Stromal cell of bone marrow (primary cell): ENCODE measurements around the gene MADCAM1.
"Not testable (repeated sequence)": the region's sequence is repeated elsewhere in the genome, so short reads cannot be mapped to it uniquely, and the experiment has no call there.

ENCODE experiments used
- DNase-seq: peaks from one replicate; pipeline ENCODE4 v3.0.0-alpha.2; 2012; ENCODE audit warnings: low read depth

The MADCAM1 gene

GRCh38 chr19:465056-465816, 31.1 kb upstream of the MADCAM1 start:
- no peak for DNase-seq

DNA sequence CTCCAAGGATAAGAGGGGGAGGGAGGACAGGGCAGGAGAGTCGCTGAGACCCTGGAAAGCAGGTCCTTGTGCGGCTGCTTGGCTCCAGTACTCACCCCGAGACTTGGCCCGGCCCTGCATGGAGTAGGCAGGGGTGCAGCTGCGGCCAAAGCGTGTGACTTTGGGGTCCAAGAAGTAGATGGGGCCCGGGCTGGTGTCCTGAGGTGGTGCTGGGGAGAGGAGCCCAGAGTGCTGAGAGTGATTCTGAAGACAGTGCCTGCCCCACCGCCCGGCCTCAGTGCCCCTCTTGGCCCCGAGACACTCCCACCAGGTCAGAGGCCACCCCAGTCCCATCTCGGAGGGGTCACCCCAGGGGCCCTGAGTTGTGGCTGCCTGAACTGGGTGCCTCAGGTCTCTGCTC, 28.7 kb upstream of the MADCAM1 start:
- no peak for DNase-seq

DNA sequence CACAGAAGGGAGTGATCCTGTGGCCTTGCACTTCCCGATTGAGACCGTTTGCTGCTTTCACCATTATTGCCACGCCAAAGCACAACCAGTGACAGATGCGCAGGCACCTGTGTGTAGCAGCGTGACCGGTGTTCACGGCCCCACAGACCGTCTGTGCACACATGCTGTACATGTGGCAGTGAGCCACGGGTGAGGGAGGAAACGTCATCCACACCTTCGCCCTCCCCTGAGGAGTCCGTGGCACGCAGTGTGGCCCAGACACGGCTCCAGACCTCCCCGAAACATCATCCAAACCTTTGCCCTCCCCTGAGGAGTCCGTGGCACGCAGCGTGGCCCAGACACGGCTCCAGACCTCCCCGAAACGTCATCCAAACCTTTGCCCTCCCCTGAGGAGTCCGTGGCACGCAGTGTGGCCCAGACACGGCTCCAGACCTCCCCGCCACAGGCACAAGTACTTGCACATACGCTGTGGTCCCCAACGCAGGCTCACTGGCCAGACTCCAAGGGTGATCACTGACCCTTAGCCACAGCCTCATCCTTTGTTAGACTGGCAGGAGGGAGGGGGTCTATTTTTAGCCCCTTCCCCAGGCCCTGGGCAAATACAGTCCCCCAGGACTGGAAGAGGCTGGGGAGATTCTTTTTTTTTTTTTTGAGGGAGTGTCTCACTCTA, 27.6 kb upstream of the MADCAM1 start:
- no peak for DNase-seq

DNA sequence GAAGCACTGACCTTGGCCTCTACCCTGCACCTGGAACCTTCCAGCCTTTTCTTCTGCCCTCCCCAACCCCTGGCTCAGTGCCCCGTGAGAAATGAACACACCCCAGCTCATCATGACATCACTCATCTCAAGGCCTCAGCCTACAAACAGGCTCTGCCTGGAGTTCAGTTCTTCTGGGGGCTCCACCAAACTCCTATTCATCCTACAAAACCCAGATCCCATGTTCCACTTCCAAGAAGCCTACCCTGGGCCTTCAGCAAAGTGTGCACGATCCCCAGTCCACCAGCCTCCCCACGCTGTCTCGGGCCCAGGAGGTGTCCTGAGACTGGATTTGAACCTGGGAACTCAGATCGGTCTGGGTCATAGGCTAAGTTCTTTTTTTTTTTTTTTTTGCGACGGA, 26.5 kb upstream of the MADCAM1 start:
- no peak for DNase-seq

GRCh38 chr19:470701-471100, 25.6 kb upstream of the MADCAM1 start:
- no peak for DNase-seq

GRCh38 chr19:472005-472858, 24.1 kb upstream of the MADCAM1 start:
- no peak for DNase-seq

DNA sequence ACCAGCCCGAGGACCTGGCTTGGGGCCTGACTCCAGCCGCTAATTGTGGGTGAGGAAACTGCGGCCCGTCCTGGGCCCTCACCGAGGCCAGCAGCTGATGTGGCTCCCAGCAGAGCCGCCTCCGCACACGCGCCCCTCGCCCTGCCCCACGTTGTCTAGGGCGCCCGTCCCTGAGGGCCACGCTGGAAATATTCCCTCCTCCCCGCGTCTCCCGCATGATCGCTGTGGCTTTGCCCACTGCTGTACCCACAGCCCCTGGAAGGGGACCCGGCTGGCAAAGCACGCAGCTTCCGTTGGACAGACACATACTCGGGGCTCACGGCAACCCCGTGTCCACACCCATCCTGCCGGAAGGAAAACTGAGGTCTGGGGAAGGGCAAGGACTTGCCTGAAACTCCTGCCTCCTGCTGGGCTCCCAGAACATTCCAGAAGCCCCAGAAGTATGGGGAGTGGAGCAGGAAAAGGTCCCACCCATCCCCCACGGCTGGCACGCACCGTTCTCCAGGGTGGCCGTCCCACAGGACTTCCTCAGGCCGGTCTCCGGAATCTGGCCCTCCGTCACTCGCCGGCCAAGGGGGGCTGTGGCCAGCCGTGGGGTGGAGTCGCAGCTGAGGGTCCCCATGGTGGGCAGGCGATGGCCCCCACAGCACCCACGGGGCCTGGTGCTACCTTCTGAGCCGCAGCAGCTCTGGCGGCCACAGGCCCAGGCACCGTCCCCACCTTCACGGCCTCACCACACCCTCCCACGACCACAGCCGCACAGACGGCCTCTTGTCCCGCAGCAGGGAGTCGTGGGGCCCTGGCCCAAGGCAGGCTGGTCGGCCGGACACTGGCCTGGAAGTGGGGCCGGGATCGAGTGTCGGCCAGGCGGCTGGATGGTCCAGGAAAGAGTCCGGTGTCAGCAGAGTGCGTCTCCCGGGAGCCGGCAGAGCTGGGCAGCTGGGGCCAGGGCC, 21.9 kb upstream of the MADCAM1 start:
- no peak for DNase-seq

DNA sequence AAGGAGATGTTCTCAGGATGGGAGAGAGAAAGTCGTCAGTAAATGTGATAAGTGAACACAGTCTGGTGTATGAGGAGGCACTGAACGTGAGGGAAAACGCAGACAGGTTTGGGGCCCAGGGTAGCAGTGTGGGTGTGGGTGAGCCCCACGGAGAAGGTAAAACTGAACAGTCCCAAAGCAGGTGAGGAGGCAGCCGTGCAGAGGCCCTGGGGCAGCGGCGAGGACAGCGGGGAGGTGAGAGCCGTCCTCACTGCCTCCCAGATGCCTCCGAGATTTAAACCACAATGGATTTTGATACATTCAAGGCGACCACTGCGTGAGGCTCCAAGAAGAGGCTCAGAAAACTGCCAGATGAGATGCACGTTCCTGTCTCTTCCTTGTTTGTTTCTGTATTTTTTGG, 20.9 kb upstream of the MADCAM1 start:
- DNase-seq, result no peak

DNA sequence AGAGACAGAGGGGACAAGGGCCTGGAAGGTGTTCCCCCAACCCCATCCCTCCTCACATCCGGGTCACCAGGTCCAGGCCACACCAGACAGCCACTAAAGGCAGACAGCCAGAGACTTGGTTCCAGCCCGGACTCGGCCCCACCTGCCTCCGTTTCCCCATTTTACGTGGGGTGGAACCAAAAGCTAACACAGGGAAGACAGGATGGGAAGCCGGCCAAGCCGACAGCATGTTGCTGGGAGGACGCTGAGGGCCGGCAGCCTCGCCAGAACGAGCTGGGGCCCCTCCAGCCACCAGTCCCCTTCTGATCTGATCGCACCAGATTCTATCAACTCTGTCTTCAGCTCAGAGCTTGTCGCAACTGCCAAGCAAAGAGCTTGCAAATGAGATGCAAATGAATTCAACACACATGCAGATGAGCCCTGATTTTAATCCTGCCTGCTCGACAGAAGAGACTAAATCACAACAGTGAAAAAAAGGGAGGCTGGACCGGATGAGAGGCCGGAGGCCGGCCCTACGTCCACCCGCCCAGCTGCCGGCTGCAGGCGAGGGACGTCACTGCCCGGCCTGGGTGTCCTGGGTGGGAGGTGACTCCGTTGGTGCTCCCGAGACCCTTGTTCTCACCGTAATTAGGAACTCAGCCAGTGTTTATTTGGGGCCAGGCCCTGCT, 17.9 kb upstream of the MADCAM1 start:
- no peak for DNase-seq

DNA sequence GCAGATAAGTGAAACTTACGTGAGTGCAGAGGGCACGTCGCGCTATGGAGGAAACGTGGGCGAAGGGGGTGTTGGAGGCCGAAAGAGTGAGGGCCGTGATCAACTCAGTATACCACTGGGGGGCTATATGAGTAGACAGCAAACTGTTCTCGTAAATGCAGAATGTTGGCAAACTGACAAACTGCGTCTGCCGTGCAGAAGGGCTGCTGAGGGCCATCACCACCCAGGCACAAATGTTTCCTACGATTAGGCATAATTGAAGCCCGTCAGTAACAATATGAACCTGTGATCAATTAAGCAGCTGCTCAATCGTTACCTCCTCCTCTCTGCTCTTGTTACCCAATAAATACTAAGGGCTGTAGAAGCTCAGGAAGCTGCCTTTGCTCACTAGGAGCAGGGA, 17.3 kb upstream of the MADCAM1 start:
- DNase-seq, result no peak

DNA sequence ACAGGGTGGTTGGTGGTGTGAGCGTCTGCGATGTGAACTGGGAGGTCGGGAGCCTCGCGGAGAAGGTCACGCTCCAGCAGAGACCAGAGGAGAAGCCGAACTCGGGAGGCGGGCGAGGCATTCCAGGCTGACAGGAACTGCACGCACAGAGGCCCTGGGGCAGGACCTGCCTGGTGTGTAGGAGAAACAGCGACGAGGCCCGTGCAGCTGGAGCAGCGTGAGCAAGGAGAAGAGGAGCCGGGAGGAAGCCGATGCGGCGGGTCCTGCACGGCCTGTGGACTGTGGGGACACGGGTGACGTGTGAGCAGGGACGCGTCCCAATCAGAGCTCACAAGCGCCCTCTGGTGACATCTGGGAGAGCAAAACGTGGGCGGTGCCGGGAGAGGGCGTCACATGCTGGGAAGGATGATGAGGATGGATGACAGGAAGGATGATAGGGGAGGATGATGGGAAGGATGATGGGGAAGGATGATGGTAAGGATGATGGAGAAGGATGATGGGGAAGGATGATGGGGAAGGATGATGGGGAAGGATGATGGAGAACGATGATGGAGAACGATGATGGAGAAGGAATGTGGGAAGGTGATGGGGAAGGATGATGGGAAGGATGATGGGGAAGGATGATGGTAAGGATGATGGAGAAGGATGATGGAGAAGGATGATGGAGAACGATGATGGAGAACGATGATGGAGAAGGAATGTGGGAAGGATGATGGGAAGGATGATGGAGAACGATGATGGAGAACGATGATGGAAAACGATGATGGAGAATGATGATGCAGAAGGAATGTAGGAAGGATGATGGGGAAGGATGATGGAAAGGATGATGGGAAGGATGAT, 16.1 kb upstream of the MADCAM1 start:
- DNase-seq, result peak; percentile 43

DNA sequence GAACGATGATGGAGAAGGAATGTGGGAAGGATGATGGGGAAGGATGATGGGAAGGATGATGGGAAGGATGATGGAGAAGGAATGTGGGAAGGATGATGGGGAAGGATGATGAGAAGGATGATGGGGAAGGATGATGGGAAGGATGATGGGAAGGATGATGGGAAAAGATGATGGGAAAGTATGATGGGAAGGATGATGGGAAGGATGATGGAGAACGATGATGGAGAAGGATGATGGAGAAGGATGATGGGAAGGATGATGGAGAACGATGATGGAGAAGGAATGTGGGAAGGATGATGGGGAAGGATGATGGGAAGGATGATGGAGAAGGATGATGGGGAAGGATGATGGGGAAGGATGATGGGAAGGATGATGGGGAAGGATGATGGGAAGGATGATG, 15.2 kb upstream of the MADCAM1 start:
- not testable (repeated sequence) for DNase-seq

DNA sequence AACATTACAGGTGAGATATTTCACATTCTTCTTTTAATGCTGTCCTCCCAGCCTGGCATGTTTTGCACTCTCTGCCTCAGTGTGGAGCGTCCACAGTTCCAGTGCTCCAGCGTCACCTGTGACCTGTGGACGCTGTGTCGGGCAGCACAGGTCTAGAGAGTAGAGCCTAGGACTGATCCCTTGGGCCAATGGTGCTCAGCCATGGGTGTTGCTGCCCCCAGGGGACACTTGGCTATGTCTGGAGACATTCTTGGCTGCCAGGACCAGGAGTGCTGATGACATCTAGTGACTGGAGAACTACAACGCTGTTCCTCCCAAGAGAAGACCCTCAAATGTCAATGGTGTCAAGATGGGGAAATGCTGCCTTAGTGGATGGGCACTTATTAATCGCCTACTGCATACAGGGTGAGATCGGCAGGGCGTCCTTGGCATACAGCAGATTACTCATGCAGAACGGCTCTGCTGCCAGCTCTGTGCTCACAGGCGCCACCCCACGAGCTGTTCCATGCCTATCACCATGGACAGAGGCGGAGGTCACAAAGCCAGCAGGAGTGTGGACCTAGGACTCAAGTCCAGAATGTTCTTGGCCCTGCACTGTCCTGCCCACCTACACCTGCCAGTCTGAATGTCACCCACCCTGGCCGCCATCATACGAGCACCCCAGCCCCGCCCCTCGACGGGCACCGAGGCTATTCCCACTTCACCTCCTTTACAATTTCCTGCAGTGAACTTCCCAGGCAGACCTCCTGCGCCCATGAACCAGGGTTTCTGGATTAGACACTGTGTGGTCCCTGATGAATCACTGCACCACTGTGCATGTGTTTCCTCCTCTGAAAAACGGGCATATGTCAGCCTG, 13.9 kb upstream of the MADCAM1 start:
- no peak for DNase-seq

- DNase-seq, result no peak
Observed at GRCh38 chr19:483332-484072, 12.8 kb upstream of the MADCAM1 start.

DNA sequence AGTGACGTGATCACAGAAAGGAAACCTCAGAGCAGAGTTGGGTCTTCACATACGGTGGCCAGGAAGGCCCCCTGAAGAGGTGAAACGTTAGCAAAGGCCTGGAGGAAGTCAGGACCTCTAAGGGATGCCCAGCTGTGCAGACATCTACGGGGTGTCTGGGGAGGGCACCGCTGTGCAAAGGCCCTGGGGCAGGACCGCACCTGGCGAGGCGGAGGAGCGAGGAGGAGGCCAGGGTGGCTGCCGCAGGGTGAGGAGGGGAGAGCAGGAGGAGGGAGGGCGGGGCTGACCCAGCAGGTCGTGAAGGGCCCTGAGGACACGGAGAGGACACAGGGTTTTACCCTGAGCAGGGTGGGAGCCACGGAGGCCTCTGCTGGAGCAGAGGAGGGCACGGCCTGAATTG, 11.8 kb upstream of the MADCAM1 start:
- no peak for DNase-seq

DNA sequence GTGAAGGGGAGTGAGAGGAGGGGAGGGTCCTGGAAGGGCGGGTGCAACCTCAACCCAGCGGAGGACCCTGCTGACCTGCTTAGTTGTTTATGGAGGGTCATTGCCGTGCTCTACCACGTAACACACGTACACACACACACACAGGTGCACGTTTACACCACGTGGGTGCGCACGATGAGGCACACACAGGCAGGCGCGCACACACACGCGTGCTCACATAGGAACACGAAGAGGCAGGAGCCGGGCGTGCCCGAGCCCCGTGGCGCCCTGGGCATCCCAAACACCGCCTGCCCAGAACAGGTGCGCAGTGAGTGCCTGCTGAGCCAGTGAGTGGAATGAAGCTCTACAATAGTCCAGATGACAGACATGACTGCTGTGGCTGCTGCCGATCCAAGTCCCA, 11.2 kb upstream of the MADCAM1 start:
- no peak for DNase-seq

DNA sequence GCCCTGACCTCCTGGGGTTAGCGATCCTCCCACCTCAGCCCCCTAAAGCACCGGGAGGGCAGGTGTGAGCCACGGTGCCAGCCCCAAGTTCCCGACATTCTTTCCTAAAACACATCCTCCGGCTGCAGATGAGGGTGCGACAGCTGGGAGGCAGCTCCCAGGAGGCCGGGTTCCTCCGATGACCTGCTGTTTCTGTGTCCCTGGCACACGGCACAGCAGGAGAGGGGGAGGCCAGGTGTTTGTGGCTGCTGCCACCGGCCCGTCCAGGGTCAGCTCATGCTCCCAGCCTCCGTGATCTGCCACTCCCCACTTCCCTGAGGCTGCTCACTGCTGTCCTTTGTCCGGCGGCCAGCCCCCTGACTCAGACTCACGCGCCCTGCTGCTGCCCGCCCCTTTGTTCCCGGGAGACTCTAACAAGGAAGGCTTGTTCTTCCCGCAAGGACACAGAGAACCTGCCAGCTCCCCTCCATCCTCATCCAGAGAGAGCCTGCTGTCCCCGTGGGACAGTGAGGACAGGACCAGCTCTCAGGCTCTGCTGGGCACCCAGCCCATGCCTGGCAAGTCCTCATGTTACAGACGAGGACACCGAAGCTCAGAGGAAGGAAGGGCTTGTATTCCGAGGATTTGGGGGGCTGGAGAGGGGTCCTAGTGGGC, 10.6 kb upstream of the MADCAM1 start:
- DNase-seq, result peak; percentile 63
